KBM-7 (cell line): ENCODE data around the gene SLC17A9.

Experiments used
- DNase-seq: peaks from one replicate; pipeline ENCODE4 v3.0.0-alpha.2; 2015
- in situ Hi-C: fragments of 300-500 bp; cut with MboI; formaldehyde crosslinking; loops from 2 replicates; pipeline ENCODE4 v1.14.3; 2020; ENCODE audit warnings: low sequenced_read_pairs, low pct_unique_long_range_greater_than_20kb, mixed read lengths

SLC17A9 gene

DNA sequence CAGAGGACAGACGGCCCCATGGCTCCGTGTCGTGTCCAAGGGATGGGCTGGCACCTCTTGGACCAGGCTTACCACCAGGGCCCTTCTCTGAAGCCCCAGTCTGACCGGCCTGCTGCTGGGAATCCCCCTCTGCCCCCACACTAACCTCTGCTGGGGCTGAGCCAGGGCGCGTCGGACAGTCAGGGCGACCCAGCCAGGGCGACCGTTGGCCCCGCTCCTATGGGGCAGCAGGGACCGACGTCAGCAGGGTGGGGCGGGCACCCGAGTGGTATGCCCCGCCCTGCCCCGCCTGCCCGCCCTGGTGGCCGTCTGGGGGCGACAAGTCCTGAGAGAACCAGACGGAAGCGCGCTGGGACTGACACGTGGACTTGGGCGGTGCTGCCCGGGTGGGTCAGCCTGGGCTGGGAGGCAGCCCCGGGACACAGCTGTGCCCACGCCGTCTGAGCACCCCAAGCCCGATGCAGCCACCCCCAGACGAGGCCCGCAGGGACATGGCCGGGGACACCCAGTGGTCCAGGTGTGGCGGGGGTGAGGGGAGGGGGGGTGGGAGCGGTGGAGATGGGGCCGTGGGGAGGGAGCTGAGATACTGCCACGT is at the start of gene SLC17A9:
Gene SLC17A9, plus strand, starts transcription at position 337 of the 595 bp plus-strand sequence. Its CDS starts 122 bp downstream, at position 459.
- in situ Hi-C loops: no loop called here
- DNase-seq: peak; percentile 81

- in situ Hi-C loops: no loop called here
Measured at GRCh38 chr20:62902926-62903615, 49.4 kb upstream of the SLC17A9 start.

DNA sequence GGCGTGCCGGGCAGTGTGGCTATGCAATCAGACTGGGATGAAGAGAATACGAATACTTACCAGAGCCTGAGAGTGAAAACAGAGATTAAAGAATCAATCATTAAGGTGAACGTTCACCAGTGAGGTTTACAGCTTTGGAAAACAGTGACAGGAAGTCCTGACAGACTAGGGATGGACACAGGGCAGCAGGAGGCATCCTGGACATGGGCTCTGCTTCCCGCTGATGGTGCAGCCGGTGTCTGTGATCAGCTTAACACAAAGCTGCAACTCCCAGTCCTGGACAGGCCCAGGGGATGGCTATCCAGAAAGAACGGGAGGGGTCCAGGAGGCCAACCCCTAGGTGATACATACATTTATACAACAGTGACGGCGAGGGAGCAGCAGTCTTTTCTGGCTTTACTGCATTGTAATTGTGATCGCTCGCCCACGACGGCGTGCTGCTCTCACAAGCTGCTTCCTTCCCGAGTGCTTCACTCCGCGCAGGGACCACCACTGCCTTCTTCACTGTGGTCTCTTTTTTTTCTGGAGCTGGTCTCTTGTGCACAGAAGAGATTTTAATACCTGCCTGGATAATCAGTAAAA is 46.9 kb upstream of the SLC17A9 start:
- in situ Hi-C loops: no loop called here
- DNase-seq: no peak

More at GRCh38 chr20:62902926-62903615, 49.4 kb upstream of the SLC17A9 start:
- DNase-seq: no peak

GRCh38 chr20:62906209-62906608 is 46.3 kb upstream of the SLC17A9 start:
- no peak for DNase-seq
- in situ Hi-C loops: no loop called here

DNA sequence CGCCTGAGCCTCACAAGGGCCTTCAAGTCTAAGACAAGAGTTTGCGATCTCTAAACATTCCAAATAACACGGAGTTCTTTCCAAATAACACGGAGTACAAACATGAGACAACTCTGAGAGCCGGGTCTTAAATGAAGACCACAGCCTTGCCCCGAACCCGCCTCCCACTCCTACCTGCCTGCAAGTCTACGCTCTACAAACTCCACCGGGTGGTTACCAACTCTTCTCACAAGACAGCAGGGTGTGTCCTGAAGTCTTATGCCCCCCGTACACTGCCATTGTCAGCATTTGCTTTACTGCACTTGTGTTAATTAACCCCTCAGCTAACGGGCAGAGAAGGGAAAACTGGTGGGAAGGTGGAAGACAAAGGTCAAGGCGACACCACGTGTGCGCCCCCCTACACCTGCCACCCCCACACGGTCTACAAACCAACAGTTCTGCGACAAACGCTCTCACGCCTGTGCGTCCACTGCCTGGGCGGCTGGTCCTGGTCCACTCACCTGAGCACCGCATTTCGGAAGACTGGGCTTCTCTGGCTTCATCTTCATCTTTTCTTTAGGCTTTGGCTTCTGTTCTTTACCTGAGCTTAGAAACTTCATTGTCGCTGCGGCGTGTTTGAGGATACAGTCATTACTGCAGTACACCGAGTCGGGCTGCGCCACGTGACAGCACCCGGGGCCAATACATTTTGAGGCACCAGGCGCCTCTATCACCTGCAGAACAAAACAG is 45.7 kb upstream of the SLC17A9 start:
- no peak for DNase-seq
- in situ Hi-C loops: no loop called here

DNA sequence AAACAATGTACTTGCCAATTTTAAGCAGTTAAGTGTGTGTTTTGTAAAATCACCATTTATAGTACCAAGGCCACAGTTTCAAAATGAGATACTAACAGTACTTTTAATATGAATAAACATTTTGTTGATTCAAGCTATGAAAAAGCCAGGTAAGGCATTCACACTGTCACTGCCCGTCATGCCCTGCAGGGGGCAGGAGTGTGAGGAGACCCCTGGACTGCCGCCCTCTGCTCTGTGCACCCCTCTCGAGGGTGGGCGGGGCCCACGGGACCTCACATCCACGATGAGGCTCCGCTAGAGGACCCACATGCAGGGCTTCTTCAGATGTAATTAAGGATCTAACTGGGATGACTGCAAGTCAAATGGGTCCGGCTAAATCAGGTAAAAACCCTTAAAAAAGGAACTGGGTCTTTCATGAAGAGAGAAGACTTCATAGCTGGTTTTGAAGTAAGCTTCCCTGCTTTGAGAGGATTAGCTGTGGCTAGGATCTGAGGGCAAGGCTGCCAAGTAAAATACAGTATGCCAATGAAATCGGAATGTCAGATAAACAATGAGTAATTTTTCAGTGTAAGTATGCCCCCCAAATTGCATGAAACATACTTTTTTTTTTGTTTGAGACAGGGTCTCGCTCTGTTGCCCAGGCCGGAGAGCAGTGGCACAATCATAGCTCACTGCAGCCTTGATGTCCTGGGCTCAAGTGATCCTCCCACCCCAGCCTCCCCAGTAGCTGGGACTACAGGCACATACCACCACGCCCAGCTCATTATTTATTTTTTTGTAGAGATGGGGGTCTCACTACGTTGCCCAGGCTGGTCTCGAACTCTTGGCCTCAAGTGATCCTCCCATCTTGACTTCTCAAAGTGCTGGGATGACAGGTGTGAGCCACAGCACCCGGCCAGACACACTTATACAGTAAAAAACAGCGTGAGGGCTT is 44.9 kb upstream of the SLC17A9 start:
- DNase-seq: peak; percentile 32
- in situ Hi-C loops: no loop called here

DNA sequence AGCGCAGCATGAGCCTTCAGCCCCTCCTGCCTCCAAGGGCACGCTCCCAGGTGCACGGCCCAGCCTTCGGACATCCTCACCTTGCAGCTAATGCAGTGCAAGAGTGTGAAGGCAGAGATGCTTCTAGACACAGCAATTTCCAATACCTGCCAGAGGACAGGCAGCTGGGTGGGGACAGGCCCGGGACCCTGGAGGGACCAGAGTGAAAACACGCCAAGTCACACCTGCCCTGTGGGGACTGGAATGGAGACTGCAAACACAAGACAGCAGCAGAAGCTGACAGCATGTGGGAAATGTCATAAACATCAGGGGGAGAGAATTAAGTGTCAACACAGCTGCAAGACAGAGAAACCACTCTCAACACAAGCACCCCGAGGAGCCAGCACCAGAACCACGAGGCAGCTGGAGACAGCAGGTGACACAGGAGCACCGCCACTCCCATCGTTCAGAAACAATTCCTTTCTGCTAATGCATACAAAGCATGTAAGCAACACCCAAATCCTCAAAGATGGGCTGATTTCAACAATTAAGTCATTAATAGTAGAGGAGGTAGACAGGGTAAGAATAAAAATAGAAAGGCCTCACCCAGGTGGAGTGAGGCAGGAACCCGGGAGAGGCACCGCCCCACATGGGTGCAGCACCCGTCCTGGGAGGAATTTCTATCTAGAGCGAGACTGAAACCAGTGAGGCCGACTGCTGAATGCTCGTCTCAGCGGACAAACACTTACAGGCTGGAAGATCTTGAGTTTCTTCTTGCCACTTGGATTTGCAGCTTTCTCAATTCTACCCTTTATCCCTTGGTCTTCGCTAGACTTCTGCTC is 43.3 kb upstream of the SLC17A9 start:
- no peak for DNase-seq
- in situ Hi-C loops: no loop called here

DNA sequence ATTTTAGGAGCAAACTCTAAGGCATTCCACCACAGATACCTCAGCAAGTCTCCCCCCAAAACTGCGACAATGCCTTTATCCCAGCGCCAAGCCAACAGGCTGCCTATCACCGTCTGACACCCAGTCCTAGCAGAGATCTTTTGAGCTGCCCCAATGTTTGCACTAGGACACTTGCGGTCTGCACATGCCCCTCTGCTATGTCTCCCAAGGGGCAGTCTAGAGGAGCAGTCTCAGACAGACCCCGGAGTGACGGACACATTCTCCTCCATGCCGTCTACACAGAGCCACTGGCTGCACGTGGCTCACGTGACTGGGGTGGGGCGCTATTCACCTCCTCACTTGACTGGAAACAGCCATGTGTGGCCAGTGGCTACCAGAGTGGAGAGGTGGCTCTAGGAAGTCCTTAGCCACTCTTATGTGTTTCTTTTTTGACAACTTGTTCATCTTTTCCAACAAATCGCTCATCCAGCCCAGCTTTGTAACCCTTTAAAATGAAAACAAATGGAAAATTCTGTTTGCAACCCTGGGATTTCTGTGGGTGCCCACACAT is 42.2 kb upstream of the SLC17A9 start:
- no peak for DNase-seq
- in situ Hi-C loops: no loop called here

DNA sequence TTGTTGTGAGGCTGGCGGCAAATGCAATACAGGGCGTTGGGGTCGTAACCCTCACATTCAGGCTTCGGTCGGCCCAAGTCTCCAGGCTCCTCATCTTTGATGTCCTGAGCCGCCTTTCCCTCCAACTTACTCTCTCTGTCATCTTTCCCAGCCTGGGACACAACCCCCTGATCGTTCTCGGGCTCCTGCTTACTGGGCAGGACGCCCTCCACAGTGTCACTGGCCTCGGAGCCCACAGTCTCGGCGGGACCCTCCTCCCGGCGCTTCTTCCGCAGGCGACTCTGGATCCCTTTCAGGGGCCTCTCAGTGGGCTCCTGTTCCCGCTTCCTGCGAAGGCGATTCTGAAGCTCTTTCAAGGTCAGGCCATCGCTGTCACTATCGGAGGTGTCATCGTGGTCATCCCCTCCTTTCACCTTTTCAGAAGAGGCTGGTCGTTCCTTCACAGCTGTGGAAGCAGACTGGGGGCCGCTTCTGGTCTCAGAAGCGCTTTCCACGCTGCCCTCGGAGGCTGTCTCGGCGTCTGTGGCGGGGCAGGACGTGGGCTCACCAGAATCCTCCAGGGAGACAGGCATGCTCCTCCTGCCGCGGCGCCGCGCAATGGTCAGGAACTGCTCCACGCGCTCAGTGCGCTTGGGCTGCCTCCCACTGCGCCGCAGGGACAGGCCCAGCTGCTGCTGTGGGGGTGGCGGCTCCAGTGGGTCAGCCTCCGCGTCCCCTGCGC is 41.6 kb upstream of the SLC17A9 start:
- no peak for DNase-seq
- in situ Hi-C loops: no loop called here

GRCh38 chr20:62911701-62912280 is 40.7 kb upstream of the SLC17A9 start:
- DNase-seq: no peak
- in situ Hi-C loops: no loop called here

- in situ Hi-C loops: no loop called here
Measured at GRCh38 chr20:62913043-62913630, 39.4 kb upstream of the SLC17A9 start.

GRCh38 chr20:62914436-62914835 is 38.1 kb upstream of the SLC17A9 start:
- in situ Hi-C loops: no loop called here
- DNase-seq: no peak

More at GRCh38 chr20:62913043-62913630, 39.4 kb upstream of the SLC17A9 start:
- no peak for DNase-seq

GRCh38 chr20:62914970-62915457 is 37.5 kb upstream of the SLC17A9 start:
- in situ Hi-C loops: no loop called here
- DNase-seq: peak; percentile 77

- no peak for DNase-seq
- in situ Hi-C loops: no loop called here
Measured at GRCh38 chr20:62916703-62917476, 35.6 kb upstream of the SLC17A9 start.

- in situ Hi-C loops: no loop called here
Measured at GRCh38 chr20:62917720-62918119, 34.8 kb upstream of the SLC17A9 start.

GRCh38 chr20:62918147-62918546 is 34.4 kb upstream of the SLC17A9 start:
- DNase-seq: peak; percentile 24
- in situ Hi-C loops: no loop called here

More at GRCh38 chr20:62917720-62918119, 34.8 kb upstream of the SLC17A9 start:
- DNase-seq: no peak
